Prostate gland (tissue), 2 donors: ENCODE measurements around the gene LRP8.

Source experiments
- POLR2A ChIP-seq: fragments of 450-650 bp; IDR thresholded peaks from one replicate; pipeline ENCODE4 v1.6.1; 2016; ENCODE audit warnings: antibody characterized with exemption, mild to moderate bottlenecking
- POLR2AphosphoS5 ChIP-seq: sonication (generic); formaldehyde crosslinking; IDR thresholded peaks from one replicate; pipeline ENCODE4 v1.6.1; 2017; ENCODE audit warnings: antibody characterized with exemption
- TF ChIP-seq, protein P1 (sequence below), 4 experiments: fragments of 200-600 bp in 2 of 4; fragments of 450-650 bp in 2 of 4; sonication (generic) in 2 of 4; IDR thresholded peaks; 1 replicate in 3 of 4; 2 replicates in 1 of 4; pipeline ENCODE4 v1.5.1; 2016 to 2019; ENCODE audit warnings: antibody characterized with exemption in 4 of 4, mild to moderate bottlenecking in 2 of 4, moderate library complexity in 2 of 4

DNA sequence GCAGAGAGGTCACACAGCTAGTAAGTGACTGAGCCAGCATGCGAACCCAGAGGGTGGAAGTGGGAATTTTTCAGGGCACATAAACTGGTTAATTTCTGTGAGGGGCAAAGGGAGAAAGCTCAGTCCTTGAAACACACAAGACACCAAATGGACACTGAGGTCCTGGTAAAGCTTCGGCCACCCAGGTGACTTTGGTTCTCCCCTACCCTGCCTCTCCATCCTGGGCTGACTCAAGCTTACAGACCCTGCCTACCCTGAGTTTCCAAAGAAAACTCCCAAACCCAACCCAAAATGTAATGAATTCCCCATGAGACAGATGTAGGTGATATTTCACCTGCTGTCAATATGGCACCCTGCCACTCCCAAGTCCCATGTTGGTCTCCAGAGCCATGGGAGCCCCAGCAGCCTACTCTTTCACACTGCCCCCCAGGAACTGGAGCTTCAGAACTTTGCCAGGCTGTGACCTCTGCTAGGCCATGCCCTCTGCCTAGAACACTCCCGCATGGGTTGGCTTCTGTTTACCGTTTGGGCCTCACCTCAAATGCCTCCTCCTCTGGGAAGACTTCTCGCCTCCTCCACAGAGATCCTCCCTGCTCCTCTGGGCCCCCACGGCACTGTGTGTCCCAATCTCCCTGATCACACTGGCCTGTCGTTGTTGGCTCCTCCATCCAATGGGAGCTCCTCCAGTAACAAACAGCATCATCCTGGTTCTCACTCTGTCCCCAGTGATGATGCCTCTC lies 3.7 kb upstream of the LRP8 start:
- TF ChIP-seq, protein P1, sequence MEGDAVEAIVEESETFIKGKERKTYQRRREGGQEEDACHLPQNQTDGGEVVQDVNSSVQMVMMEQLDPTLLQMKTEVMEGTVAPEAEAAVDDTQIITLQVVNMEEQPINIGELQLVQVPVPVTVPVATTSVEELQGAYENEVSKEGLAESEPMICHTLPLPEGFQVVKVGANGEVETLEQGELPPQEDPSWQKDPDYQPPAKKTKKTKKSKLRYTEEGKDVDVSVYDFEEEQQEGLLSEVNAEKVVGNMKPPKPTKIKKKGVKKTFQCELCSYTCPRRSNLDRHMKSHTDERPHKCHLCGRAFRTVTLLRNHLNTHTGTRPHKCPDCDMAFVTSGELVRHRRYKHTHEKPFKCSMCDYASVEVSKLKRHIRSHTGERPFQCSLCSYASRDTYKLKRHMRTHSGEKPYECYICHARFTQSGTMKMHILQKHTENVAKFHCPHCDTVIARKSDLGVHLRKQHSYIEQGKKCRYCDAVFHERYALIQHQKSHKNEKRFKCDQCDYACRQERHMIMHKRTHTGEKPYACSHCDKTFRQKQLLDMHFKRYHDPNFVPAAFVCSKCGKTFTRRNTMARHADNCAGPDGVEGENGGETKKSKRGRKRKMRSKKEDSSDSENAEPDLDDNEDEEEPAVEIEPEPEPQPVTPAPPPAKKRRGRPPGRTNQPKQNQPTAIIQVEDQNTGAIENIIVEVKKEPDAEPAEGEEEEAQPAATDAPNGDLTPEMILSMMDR (IDR thresholded peaks at IDR 0.05) = no peak
- no peak for TF ChIP-seq POLR2AphosphoS5
- no peak for TF ChIP-seq POLR2A
